ENCODE results near the gene MRPS22. TPM values are rescaled to one million over a fixed set of nuclear protein-coding genes. Genes with fewer than 3 reads are reported as not detected.
A peak's percentile ranks its signal among the peaks of the same experiment; 100 is the strongest.

MRPS22 gene
- 92.0 TPM for polyA plus RNA-seq (2012; ENCODE audit: insufficient read depth, insufficient read length)

DNA sequence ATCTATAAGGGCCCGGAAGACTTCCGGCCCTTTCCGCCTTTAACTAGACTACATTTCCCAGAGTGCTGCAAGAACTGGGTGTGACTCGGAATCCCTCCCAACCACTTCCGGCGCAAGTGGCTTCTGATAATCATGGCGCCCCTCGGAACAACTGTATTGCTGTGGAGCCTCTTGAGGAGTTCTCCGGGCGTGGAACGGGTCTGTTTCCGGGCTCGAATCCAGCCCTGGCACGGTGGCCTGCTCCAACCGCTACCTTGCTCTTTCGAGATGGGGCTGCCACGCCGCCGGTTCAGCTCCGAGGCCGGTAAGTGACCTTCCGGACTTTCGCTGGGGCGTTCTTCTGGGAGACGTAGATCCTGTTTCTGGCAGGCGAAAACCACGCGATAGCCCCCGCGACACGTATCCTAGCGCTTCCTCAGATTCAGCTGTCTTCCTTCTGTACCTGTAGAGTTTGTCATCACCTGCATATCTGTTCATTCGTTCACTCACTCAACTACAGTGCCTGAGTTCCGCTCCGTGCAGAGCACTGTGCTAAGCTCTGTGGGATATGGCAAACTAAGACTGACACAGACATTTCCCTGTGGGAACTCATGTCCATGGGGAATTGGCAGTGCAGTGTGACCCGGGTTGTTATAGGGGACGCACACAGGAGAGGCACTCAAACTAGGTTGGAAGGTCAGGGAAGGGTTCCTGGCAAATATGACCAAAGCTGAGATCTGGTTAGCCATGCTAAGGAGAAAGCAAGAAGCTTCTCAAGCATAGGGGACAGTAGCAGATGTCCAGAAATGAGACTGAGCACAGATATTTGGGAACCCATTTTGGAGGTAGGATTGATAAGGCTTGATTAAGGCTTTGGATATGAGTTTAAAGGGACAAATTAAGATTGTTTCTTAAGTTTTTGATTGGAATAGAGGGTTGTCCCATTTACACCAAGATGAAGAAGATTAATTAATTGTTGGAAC, at the start of gene MRPS22:
TSS of gene MRPS22 (plus strand) at position 126 of the 962 bp plus-strand sequence. CDS start at position 133, 7 bp downstream.
- peak; percentile 89 for DNase-seq (ENCODE audit: low read depth, low spot score)
- H3K4me3 ChIP-seq (ENCODE audit: low read length), result peak within 1 kb of the TSS; percentile 81

DNA sequence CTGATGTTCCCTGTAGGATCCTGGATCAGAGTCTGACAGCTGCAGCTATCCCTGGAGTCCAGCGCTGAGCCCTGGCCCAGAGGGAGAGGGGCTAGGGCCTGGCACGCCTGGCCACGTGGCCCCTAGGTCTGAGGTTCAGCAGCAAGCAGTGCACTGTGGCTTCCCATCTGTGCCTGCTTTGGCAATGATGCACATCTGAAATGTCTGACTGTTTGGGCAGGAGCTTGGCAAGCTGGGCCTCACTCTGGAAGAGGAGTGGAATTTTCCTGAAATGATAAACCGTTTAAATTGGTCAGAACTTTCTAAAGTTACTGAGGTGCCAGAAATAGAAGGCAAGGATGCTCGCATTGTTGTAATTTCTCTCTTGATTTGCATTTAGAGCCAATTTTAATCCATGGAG, 48.8 kb upstream of the MRPS22 start:
- no peak for DNase-seq (ENCODE audit: low read depth, low spot score)
- no peak overlapping the region for H3K4me3 ChIP-seq (ENCODE audit: low read length)

DNA sequence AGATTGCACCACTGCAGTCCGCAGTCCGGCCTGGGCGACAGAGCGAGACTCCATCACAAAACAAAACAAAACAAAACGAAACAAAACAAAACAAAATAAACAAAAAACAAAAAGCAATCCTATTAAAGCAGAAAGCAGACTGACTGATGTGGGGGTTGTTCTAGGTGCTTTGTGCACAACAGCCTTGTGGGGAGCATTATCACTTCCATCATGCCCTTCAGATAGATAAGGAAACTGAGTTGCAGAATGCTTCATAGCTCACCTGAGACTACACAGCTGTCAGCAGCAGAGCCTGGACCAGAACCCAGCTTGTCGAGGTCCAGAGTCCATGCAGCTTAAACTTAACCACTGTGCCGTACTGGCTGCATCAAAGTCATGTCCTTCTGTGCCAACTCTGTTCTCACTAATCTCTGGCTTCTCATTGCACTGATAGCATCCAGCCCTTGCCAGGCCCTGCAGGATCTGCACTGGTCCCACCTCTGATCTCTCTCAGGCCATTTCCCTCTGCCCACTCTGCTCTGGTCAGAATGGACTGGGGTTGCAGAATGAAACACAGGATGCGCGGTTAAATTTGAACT, 47.6 kb upstream of the MRPS22 start:
- DNase-seq (ENCODE audit: low read depth, low spot score), result no peak
- H3K4me3 ChIP-seq (ENCODE audit: low read length), result no peak overlapping the region

DNA sequence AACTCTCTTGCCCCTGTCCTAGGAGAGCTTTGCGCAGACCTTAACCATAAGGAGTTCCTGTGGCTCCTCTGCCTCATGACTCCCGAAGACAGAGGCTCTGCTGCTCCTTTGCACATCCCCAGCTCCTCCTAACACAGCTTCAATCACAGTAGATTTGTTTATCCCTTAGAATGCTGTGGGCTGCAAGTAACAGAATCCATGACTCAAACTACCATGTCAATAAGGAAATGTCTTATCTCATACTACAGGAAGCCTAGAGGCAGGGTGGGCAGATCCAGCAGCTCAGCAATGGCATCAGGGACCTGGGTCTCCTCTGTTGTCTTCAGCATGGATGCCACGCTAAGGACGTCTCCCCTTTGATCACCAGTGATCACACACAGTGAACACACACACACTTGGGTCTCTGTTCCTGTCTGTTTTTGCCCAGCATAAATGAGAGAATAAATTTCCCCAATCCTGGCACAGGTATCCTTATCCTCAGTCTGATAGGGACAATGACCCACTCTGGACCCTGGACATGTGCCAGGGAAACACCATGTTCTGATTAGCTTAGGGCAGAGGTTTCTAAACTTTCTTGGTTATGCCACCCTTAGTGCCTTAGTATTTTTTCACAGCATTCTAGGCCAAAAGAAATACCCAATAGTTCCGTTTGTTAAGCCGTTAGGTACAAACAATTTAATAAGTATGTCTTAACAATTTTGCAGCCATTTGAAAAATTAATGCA, 46.1 kb upstream of the MRPS22 start:
- H3K4me3 ChIP-seq (ENCODE audit: low read length), result no peak overlapping the region
- no peak for DNase-seq (ENCODE audit: low read depth, low spot score)

DNA sequence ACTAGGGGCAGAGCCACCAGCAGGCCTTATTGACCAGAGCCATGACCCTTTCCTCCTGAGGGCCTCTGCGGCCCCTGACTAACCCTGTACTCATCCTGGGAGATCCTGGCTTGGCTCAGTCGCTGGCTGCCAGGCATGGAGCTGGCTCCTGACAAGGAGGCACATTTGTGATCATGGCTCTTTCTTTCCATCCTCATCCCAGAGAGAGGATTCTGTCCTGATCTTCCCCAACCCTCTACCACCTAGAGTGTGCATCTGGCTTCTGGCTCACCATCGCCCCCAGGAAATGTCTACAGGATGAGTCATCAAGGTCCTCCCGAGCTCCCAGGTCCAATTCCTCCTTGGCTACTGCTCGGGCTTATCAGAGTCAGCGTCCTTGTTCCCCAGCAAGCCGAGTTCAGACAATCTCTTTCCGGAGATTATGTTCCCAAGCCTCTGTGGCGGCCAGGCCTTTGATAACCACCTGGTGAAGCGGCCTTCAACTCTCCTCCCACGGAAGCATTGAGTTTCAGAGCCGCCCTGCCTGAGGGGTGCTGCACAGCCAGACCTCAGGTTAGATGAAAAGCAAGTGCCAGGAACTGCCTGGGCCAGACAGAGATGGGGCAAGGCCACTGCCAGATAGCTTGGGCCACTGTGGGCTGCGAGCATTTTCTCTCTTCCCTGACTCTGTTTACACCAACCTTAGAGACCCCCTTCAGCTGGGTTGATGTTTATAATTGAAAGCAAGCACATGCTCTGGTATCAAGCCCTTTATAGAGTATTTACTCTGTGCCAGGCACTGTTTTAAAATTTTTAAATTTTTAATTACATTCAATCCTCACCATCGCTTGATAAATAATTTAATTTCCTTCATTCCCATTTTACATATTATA, 44.3 kb upstream of the MRPS22 start:
- DNase-seq (ENCODE audit: low read depth, low spot score), result no peak
- no peak overlapping the region for H3K4me3 ChIP-seq (ENCODE audit: low read length)

DNA sequence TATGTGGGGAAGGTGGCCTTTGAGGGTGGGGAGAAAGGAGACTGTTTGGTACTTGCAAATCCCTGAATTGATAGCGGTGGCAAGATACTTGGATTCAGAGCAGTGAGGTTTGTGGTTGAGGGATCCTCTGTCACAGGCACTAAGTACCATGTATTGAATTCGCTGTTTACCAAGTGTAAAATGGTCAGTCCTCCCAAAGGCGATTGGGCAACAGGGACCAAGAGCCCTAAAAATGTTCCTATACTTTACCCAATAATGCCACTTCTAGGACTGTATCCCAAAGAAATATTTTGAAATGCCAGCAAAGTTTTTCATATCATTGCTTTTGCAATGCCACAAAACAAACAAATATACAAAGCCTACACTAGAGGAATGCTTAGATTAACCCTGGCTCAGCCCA, 43.4 kb upstream of the MRPS22 start:
- no peak for DNase-seq (ENCODE audit: low read depth, low spot score)
- H3K4me3 ChIP-seq (ENCODE audit: low read length), result no peak overlapping the region

DNA sequence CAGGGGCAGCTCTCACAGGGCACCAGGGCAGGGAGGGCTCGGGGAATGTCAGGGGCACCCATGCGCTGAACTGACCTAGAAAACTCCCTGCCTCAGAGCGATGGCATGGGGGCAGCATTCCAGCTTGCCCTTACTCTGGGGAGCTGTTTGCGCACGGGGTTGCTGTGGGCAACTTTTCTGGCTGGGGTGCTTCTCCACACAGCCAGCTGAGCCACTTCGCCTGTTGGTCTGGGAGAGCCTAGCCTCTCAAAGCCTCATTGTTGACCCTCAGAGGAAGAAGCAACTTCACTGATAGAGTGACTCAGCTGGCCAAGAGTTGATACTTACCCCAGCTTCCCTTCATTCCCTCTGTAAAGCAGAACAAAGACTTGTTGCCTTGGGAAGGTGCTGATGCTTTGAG, 42.6 kb upstream of the MRPS22 start:
- no peak for DNase-seq (ENCODE audit: low read depth, low spot score)
- no peak overlapping the region for H3K4me3 ChIP-seq (ENCODE audit: low read length)

DNA sequence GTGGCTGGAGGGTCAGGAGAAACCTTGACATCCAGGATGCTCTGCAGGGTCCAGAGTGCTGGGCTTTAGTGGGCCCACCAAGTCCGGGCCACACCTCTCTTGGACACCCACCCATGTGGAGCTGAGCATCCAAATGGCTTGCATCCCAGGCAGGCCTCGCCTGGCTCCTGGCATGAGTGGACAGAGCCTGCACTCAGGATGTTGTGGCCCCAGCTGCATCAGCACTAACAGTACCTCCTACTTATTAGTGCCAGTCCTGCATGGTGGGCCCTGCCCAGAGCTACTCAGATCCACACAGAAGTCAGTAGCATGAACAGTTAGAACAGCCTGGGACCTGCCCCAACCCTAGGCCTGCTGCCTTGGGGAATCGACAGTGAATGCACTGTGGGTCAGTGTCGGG, 42.2 kb upstream of the MRPS22 start:
- H3K4me3 ChIP-seq (ENCODE audit: low read length), result no peak overlapping the region
- no peak for DNase-seq (ENCODE audit: low read depth, low spot score)

DNA sequence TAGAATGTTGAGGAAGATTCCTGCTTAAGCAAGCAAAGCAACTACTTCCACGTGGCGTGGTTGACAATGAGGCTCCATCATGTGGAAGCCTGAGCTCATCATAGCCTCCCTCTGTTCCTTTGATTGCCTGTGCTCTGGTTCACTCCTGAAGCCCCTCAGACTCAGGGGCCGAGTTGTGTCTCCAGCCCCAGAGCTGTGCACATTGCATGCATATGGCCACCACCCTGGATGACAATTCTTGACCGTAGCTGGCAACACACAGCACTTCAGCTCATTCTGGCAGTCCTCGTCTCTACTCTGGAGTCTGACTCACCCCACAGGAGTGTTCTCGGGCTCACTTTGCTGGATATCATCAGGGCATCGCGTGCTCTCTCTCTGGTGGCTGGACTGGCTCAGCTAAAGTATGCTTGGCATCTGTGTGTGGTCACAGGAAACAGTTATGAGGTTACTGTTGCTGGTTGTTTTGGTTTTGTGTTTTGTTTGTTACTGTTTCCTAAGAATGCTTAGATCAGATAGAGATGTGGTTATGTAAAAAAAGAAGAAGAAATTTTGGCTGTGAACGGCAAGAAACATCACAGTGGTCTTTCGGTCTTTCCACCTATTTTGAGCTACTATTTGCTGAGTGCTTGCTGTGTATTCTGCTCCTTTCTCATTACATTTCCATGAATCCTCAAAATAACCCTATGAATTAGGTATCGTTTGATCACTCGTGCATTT, 41.6 kb upstream of the MRPS22 start:
- DNase-seq (ENCODE audit: low read depth, low spot score), result peak; percentile 19
- no peak overlapping the region for H3K4me3 ChIP-seq (ENCODE audit: low read length)

DNA sequence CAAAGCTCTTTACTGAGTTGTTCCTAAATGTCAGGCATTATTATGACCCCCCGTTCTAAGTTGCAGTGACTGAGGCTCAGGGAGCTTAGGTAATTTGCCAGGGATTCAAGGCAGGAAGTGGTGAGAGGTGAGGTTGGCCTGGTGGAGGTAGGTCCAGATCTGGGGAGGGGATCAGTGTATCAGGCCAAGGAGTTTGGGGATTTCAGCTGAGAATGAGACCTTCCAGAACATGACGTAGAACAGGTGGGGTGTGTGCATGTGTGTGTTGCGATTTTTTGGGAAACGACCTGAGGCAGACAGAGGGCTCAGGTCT, 41.1 kb upstream of the MRPS22 start:
- no peak overlapping the region for H3K4me3 ChIP-seq (ENCODE audit: low read length)
- no peak for DNase-seq (ENCODE audit: low read depth, low spot score)

DNA sequence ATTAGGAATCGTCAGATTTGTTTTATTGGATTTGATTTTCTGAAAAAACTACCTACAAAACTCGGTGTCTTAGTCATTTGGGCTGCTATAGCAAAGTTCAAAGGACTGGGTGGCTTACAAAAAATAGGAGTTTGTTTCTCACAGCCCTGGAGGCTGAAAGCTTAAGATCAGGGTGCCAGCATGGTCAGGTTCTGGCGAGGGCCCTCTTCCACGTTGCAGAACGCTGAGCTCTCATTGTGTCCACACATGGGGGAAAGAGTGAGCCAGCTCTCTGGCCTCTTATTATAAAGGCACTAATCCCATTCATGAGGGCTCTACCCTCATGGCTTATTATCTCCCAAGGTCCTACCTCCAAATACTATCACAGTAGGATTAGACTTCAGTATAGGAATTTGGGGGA, 40.6 kb upstream of the MRPS22 start:
- no peak for DNase-seq (ENCODE audit: low read depth, low spot score)
- H3K4me3 ChIP-seq (ENCODE audit: low read length), result no peak overlapping the region

DNA sequence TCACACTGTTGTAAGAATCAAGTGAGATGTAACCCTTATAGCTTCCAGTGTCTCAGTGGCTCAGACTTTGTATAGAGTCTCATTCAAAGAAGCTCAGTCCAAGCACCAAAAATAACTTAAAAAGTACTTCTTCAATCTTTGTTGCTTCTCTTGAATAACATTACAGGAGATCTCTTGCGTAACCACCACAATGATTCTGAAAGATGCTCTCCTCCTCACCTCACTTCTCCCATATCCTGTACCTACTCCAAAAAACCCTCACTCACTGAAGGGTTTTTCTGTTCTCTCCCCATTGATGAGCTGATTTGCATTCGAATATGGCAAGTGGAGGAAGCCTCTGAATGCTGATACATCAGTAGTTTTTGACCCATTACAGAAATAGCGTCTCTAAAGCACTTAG, 39.4 kb upstream of the MRPS22 start:
- DNase-seq (ENCODE audit: low read depth, low spot score), result no peak
- no peak overlapping the region for H3K4me3 ChIP-seq (ENCODE audit: low read length)

DNA sequence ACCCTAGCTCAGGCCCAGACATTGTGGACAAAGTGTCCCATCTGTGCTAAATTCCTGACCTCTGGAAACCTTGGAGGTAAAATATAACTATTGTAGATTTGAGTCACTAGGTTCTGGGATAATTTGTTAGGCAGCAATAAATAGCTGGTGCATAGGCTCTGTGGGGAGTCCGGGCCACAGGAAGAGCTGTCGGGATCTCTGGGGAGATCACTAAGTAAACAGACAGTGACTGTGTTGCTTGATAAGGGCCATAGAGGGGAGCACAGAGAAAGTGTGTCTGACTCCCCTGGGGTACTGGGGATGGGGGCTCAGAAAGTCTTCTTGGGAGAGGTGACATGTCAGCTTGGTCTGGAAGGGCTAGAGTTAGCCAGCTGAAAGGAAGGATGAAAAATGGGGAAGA, 37.7 kb upstream of the MRPS22 start:
- no peak overlapping the region for H3K4me3 ChIP-seq (ENCODE audit: low read length)
- DNase-seq (ENCODE audit: low read depth, low spot score), result no peak

DNA sequence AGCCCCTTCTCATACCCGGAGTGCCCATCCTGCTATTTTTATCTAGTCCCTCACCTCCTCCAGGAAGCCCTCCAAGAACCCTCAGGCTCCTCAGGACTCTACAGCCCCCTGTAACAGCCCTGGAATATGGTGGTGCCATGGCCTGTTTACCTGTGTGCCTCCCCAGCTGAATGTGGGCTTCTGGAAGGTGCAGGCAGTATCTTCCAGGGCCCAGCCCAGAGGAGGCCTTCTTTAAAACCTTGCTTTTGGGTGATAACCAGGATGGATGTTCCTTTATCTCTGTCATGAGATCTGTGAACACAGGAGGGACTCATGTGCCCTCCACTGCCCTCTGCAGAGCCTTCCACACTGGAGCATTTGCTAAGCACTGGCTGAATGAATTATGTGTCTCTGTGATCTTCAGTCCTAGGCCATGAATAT, 36.7 kb upstream of the MRPS22 start:
- no peak for DNase-seq (ENCODE audit: low read depth, low spot score)
- H3K4me3 ChIP-seq (ENCODE audit: low read length), result no peak overlapping the region

DNA sequence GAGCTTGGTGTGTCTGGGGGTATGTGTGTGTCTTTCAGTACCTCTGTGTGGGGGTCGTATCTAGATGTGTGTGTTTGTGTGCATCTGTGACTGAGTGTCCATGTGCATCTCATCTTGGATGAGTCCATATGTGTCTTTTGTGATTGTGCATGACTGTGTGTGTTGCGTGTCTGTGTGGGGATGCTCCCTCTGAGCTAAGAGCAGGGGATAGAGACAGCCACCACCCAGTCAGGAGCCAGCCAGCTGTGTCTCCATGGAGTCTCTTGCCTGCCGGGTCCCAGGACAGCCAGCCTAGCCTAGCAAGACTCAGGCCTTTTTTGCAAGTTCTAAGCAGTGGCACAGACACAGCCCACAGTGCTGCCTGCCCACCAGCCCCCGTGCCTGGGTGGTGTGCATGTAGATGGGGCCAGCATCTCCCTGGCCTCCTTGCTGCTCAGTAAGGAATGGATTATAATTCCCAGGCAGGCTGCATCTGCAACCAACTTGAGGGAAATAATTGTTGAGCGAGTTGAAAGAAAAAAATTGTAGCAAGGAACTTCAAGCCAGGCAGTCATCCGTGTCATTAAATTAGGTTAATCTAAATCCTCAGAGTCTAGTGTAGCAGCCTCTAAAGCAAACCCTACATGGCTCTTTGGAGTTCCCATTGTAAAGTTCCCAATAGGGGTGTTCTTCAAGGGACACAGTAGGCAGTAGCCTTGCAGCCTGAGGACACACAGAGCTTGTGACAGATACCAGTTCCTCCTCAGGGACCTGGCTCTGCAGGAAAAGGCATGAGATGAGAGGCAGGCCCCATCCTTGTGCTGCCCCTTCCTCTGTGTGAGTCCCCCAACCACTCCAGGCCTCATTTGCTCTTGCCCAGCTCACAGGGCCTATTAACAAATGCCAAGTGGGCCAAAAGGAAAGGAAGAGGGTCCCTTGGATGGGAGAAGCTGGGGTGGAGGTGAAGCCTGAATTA, 35.9 kb upstream of the MRPS22 start:
- no peak for DNase-seq (ENCODE audit: low read depth, low spot score)
- no peak overlapping the region for H3K4me3 ChIP-seq (ENCODE audit: low read length)

DNA sequence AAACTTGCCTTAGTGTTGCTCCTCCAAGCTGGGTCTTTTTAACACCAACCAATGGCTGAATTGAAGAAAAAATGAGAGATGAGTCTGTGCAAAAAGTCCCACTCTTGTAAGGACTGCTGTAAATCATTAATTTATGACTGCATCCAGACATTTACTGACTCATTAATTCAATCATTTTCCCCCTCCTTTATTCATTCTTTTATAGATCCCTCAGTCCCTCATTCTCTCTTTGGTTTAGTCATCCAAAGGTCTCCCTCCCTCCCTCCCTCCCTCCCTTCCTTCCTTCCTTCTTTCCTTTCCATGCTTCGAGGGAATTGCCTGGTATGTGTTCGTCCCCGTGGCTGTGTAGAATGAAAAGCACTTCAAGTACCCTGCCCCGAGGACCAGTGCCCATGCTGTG, 35.3 kb upstream of the MRPS22 start:
- H3K4me3 ChIP-seq (ENCODE audit: low read length), result no peak overlapping the region
- DNase-seq (ENCODE audit: low read depth, low spot score), result no peak

DNA sequence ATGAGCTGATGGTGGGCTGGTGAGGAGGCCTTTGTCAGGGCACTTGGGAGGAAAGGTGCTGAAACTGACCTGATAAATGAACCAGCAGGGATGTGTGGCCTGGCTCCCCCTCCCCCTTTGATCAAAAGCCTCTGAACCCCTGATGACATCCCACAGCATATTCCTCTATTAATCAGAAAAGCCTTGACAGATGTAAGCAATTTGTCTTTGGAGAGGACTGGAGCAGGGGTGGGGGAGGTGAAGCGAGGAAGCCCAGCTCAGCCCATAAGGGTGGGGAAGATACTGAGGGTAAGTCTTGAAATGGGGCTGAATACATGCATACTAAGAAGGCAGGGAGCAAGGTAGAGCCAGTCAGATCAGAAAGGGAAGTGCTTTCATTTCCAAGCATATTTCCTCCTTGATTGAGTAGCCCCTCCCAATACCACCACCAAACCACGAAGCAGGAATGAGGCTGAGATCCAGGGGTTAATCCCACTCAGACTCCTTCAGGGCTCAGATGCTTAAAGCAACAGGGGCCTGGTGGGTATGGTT, 34.7 kb upstream of the MRPS22 start:
- DNase-seq (ENCODE audit: low read depth, low spot score), result no peak

More for the DNA sequence above, 34.7 kb upstream of the MRPS22 start:
- no peak overlapping the region for H3K4me3 ChIP-seq (ENCODE audit: low read length)
